GOT3 (cell line): ENCODE results near the gene OPCML.

Source experiments
- DNase-seq: peaks from one replicate; lab custom pipeline; 2025; ENCODE audit warnings: mixed read lengths; lab: John Stamatoyannopoulos, UW

Gene OPCML

GRCh38 chr11:132894606-132895005, 637.7 kb downstream of the OPCML start:
- DNase-seq: no peak

GRCh38 chr11:132892876-132893275, 639.4 kb downstream of the OPCML start:
- no peak for DNase-seq

GRCh38 chr11:132888226-132888625, 644.1 kb downstream of the OPCML start:
- no peak for DNase-seq

GRCh38 chr11:132886335-132886734, 646.0 kb downstream of the OPCML start:
- DNase-seq: no peak

GRCh38 chr11:132883241-132883640, 649.1 kb downstream of the OPCML start:
- DNase-seq: no peak

GRCh38 chr11:132881622-132882021, 650.7 kb downstream of the OPCML start:
- no peak for DNase-seq

DNA sequence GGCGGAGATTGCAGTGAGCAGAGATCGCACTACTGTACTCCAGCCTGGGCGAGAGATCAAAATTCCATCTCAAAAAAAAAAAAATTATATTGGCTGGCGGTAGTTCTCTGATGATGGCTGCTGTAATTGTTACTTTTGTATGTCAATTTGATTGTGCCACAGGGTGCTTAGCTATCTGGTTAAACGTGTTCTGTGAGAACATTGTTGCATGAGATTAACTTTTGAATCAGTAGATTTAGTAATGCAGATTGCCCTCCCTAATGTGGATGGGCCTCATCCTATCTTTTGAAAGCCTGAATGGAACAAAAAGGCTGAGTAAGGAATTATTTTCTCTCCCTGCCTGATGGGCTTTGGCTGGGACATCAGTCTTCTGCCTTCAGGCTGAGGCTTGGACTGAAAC, 654.2 kb downstream of the OPCML start:
- no peak for DNase-seq

GRCh38 chr11:132876705-132877104, 655.6 kb downstream of the OPCML start:
- DNase-seq: no peak

GRCh38 chr11:132876239-132876638, 656.1 kb downstream of the OPCML start:
- no peak for DNase-seq

DNA sequence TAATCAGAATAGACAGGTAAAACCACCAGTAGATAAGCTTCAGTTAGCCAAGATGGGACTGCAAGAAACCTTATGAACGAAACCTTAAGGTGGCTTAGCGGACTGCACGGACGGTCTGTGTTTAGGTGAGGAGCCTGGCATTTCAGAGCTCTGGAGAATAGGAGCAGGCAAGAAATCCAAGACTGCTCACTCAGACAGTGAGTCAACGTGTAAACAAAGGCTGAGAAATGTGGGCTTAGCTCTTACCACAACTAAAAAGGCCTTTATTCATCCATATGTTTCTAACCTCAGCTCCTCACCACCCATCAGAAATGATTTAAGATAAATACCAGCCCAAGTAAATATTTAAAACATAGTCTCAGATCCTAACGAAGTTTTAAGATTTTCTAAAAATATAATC, 657.7 kb downstream of the OPCML start:
- no peak for DNase-seq

GRCh38 chr11:132873841-132874240, 658.5 kb downstream of the OPCML start:
- DNase-seq: no peak

DNA sequence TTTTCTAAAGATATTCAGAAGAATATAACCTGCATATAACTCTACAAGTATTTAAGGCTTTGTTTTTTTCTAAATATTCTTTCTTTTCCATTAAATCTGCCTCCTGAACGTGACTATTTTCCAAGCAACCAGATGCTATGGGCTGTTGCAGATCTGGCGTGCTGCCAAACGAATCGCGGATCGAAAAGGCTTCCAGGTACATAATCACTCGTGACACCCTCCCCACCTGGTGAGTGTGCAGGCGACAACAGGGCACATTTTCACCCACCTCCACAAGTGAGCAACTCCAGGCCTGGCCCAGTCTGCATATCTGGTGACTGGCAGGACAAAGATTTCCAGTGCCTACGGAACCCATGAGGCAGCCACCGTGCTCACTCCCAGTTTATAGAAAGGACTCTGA, 660.1 kb downstream of the OPCML start:
- no peak for DNase-seq

GRCh38 chr11:132866783-132867545, 665.3 kb downstream of the OPCML start:
- DNase-seq: no peak

DNA sequence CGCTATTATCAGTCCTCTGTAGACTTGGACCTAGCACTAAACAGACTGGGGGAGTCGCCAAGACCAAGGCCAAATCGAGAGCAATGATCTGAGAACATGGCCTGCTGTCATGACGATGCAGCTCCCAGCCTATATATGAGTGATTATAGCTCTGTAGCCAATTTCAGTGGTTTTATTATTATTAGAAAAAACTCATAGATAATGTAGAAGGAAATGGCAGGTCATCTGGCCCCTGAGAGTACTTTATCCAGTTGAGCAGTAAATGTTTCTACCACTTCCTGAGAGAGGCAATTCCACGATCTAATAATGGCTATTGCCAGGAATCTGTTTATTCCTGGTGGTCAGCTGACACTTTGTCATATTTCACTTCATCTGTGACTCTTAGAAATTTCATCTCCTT, 666.7 kb downstream of the OPCML start:
- DNase-seq: no peak

GRCh38 chr11:132864811-132865576, 667.3 kb downstream of the OPCML start:
- no peak for DNase-seq

GRCh38 chr11:132862933-132863332, 669.4 kb downstream of the OPCML start:
- DNase-seq: no peak

- no peak for DNase-seq
Observed at GRCh38 chr11:132862137-132862536, 670.2 kb downstream of the OPCML start.

DNA sequence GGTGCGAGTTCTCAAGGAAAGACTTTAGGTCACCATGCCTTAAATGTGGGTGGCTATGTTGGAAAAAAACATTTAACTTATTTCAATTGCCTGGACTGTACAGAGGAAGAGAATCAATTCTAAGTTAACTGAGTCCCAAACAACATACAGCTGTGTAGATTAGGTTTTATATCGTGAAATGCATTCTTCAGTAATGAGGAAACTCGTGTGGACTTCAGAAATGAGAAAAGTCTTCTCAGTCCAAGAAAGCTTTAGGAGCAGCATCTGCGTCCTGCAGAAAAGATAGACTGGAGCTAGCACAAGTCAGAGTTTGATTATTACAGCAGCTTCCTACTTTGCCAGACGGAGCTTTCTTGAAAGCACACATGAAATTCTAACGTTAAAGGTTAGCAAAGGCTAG, 673.0 kb downstream of the OPCML start:
- DNase-seq: no peak

GRCh38 chr11:132858223-132858622, 674.1 kb downstream of the OPCML start:
- no peak for DNase-seq

DNA sequence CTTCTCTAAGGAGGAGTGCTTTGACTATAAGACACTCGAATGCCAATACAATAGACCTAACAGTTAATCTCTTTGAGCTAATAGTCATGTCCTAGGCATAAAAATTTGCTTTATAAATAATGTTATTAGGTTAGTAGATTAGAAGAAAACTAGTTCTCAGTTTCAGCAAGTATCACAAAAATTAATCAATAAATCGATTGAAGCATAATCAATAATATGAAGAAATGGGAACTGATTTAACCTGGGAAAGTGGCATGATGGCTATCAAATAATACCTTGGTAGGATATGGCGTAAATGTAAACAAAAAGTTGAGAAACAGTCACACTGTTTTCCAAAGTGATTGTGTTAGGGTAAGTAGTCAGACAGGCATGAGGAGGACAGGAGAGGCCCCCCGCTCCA, 676.3 kb downstream of the OPCML start:
- DNase-seq: no peak

GRCh38 chr11:132855516-132855915, 676.8 kb downstream of the OPCML start:
- no peak for DNase-seq

DNA sequence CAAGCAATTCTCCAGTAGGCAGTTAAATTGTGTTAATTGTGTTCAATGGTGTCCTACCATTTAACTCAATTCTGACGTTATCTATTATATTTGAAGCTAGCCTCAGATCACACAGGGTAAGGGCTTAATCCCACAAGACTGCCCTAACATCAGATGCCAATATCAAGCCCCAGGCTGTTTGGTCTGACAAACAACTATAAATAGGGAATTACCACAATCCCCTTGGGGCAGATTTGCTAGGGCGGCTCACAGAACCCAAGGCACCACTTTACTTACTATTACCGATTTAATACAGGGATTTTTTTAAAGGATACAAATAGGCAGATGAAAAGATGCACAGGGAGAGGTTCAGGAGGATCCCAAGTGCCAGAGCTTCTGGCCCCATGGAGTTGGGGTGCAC, 678.4 kb downstream of the OPCML start:
- no peak for DNase-seq

- no peak for DNase-seq
Observed at GRCh38 chr11:132852361-132852760, 679.9 kb downstream of the OPCML start.

DNA sequence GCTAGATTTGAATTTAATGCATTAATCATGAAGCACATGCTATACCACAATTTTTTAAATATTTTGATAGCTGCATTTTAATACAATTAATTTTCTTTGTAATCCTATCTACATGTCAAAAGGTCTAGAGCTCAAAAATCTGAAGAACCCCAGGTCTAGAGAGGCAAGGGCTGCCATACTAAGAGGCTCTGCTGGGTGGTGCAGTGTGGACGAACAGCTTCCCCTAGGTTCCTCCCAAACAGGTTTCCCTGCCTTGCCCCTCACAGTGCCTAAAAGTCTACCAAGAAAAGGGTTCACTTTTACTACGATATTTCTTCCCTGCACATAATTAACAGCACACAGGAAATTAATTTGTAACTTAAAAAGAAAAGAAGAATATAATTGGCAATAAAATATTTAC, 681.1 kb downstream of the OPCML start:
- DNase-seq: no peak
